Neural progenitor cell (in vitro differentiated cells): ENCODE results near the gene TPD52L1. TPM values are rescaled to one million over a fixed set of nuclear protein-coding genes. Genes with fewer than 3 reads are reported as not detected.

Experiments
- DNase-seq: peaks from one replicate; pipeline ENCODE4 v3.0.0-alpha.2; 2016; ENCODE audit warnings: low spot score
- H2AFZ ChIP-seq: fragments of 200-600 bp; sonication (generic); replicated peaks from 2 replicates; pipeline ENCODE4 v1.6.1; 2016; ENCODE audit warnings: antibody characterized with exemption
- H3F3A ChIP-seq: fragments of 200-600 bp; sonication (generic); 2 replicates; pipeline ENCODE4 v1.6.1; 2016; ENCODE audit warnings: antibody characterized with exemption, low read depth
- H3K27ac ChIP-seq: fragments of 200-600 bp; sonication (generic); 2 replicates; pipeline ENCODE4 v1.5.1; 2016; ENCODE audit warnings: mild to moderate bottlenecking
- H3K27me3 ChIP-seq: fragments of 200-600 bp; sonication (generic); 2 replicates; pipeline ENCODE4 v1.6.1; 2016; ENCODE audit warnings: mild to moderate bottlenecking, moderate library complexity
- H3K36me3 ChIP-seq: fragments of 200-600 bp; sonication (generic); 2 replicates; pipeline ENCODE4 v1.5.1; 2016
- H3K4me1 ChIP-seq: fragments of 200-600 bp; sonication (generic); 2 replicates; pipeline ENCODE4 v1.6.1; 2016; ENCODE audit warnings: mixed run types
- H3K4me2 ChIP-seq: fragments of 200-600 bp; sonication (generic); 2 replicates; pipeline ENCODE4 v1.6.1; 2016
- H3K4me3 ChIP-seq: fragments of 200-600 bp; sonication (generic); 2 replicates; pipeline ENCODE4 v1.5.1; 2016
- H3K79me2 ChIP-seq: fragments of 200-600 bp; sonication (generic); 2 replicates; pipeline ENCODE4 v1.6.1; 2016; ENCODE audit warnings: low read depth
- H3K9ac ChIP-seq: fragments of 200-600 bp; sonication (generic); 2 replicates; pipeline ENCODE4 v1.6.1; 2016
- H3K9me3 ChIP-seq: fragments of 200-600 bp; sonication (generic); 2 replicates; pipeline ENCODE4 v1.5.1; 2016; ENCODE audit warnings: low read depth
- H4K20me1 ChIP-seq: fragments of 200-600 bp; sonication (generic); 2 replicates; pipeline ENCODE4 v1.6.1; 2016; ENCODE audit warnings: low read depth
- H3K27ac Mint-ChIP-seq: 3 replicates; pipeline ENCODE4 v1.8.0; 2021; ENCODE audit warnings: mixed read lengths
- H3K27me3 Mint-ChIP-seq: 2 replicates; pipeline ENCODE4 v1.8.0; 2022; ENCODE audit warnings: low read depth, mild to moderate bottlenecking, inconsistent platforms, moderate library complexity, mixed read lengths; ENCODE audit not compliant: insufficient read depth
- H3K36me3 Mint-ChIP-seq: 3 replicates; pipeline ENCODE4 v1.8.0; 2021; ENCODE audit warnings: mixed read lengths
- H3K4me1 Mint-ChIP-seq: 3 replicates; pipeline ENCODE4 v1.8.0; 2021; ENCODE audit warnings: mixed read lengths
- H3K4me3 Mint-ChIP-seq: 3 replicates; pipeline ENCODE4 v1.8.0; 2021; ENCODE audit warnings: mild to moderate bottlenecking, moderate library complexity, mixed read lengths
- H3K9me3 Mint-ChIP-seq: 3 replicates; pipeline ENCODE4 v1.8.0; 2020; ENCODE audit warnings: mixed read lengths
- EZH2 ChIP-seq: fragments of 200-600 bp; sonication (generic); IDR thresholded peaks from 2 replicates; pipeline ENCODE4 v1.6.1; 2017; ENCODE audit warnings: antibody characterized with exemption, mild to moderate bottlenecking, moderate library complexity
- EZH2phosphoT487 ChIP-seq: fragments of 200-600 bp; sonication (generic); IDR thresholded peaks from 2 replicates; pipeline ENCODE4 v1.6.1; 2017; ENCODE audit warnings: antibody characterized with exemption
- total RNA-seq: library from RNA; depleted of rRNA; stranded (reverse); fragments of >200 nt; gene quantifications from 2 replicates; pipeline ENCODE4 v1.2.3, GENCODE V29; 2015; ENCODE audit warnings: low replicate concordance
- TF ChIP-seq, protein P1 (sequence below): fragments of 200-600 bp; sonication (generic); IDR thresholded peaks from 2 replicates; pipeline ENCODE4 v1.5.1; 2017; ENCODE audit warnings: antibody characterized with exemption, mild to moderate bottlenecking

TPD52L1 gene
- total RNA-seq, 1 donor from 2014 or later: 9.5 TPM

DNA sequence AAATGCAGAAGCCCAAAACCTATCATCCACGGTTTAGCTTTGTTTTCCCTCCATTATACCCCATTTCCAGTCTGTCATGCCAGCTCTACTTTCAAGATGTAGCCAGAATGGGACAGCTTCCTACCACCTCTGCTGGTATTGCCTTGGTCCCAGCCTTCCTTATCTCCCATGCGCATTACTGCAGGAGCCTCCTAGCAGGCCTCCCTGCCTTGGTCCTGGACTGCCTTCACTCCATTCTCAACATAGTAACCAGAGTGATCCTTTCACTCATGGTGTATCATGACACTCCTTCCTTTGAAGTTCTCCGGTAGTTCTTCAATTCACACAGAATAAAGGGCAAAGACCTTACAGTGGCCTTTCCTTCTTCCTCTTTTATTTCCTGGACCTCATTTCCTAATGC is 15.9 kb downstream of the TPD52L1 start:
- Histone ChIP-seq H3K9ac (no peak overlapping the region), H4K20me1 (no peaks in the 10 kb centered on the region), H3K27me3 (no peaks in the 10 kb centered on the region), H3F3A (no peaks in the 10 kb centered on the region), H2AFZ (no peak overlapping the region), H3K4me2 (no peak overlapping the region), H3K4me1 (peaks cover 3% of the 10 kb centered on the region), H3K79me2 (no peaks in the 10 kb centered on the region), H3K36me3 (no peaks in the 10 kb centered on the region), H3K27ac (no peak overlapping the region), H3K9me3 (no peaks in the 10 kb centered on the region), H3K4me3 (no peak overlapping the region)
- Mint-ChIP-seq H3K27me3 (no peaks in the 10 kb centered on the region), H3K4me3 (no peak overlapping the region), H3K9me3 (peaks cover 3% of the 10 kb centered on the region), H3K36me3 (no peaks in the 10 kb centered on the region), H3K4me1 (no peaks in the 10 kb centered on the region), H3K27ac (no peak overlapping the region)
- TF ChIP-seq EZH2phosphoT487 (no peak), EZH2 (no peak)
- TF ChIP-seq, protein P1, sequence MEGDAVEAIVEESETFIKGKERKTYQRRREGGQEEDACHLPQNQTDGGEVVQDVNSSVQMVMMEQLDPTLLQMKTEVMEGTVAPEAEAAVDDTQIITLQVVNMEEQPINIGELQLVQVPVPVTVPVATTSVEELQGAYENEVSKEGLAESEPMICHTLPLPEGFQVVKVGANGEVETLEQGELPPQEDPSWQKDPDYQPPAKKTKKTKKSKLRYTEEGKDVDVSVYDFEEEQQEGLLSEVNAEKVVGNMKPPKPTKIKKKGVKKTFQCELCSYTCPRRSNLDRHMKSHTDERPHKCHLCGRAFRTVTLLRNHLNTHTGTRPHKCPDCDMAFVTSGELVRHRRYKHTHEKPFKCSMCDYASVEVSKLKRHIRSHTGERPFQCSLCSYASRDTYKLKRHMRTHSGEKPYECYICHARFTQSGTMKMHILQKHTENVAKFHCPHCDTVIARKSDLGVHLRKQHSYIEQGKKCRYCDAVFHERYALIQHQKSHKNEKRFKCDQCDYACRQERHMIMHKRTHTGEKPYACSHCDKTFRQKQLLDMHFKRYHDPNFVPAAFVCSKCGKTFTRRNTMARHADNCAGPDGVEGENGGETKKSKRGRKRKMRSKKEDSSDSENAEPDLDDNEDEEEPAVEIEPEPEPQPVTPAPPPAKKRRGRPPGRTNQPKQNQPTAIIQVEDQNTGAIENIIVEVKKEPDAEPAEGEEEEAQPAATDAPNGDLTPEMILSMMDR: no peak
- DNase-seq: no peak

- Histone ChIP-seq H3K36me3 (no peaks in the 10 kb centered on the region), H3K27ac (no peak overlapping the region), H2AFZ (no peak overlapping the region), H3F3A (no peaks in the 10 kb centered on the region), H3K4me2 (no peak overlapping the region), H3K79me2 (no peaks in the 10 kb centered on the region), H3K4me3 (no peak overlapping the region), H3K9ac (no peak overlapping the region), H3K9me3 (no peaks in the 10 kb centered on the region), H3K27me3 (no peaks in the 10 kb centered on the region), H4K20me1 (no peaks in the 10 kb centered on the region), H3K4me1 (peaks cover 3% of the 10 kb centered on the region)
- no peaks in the 10 kb centered on the region for H3K36me3 Mint-ChIP-seq
- no peaks in the 10 kb centered on the region for H3K4me1 Mint-ChIP-seq
- no peak for DNase-seq
- H3K4me3 Mint-ChIP-seq: no peak overlapping the region
- H3K9me3 Mint-ChIP-seq: peaks cover 3% of the 10 kb centered on the region
- H3K27me3 Mint-ChIP-seq: no peaks in the 10 kb centered on the region
- TF ChIP-seq, protein P1: no peak
- TF ChIP-seq EZH2 (no peak), EZH2phosphoT487 (no peak)
- H3K27ac Mint-ChIP-seq: no peak overlapping the region
These were observed 16.8 kb downstream of the TPD52L1 start for GRCh38 chr6:125170376-125170775.

DNA sequence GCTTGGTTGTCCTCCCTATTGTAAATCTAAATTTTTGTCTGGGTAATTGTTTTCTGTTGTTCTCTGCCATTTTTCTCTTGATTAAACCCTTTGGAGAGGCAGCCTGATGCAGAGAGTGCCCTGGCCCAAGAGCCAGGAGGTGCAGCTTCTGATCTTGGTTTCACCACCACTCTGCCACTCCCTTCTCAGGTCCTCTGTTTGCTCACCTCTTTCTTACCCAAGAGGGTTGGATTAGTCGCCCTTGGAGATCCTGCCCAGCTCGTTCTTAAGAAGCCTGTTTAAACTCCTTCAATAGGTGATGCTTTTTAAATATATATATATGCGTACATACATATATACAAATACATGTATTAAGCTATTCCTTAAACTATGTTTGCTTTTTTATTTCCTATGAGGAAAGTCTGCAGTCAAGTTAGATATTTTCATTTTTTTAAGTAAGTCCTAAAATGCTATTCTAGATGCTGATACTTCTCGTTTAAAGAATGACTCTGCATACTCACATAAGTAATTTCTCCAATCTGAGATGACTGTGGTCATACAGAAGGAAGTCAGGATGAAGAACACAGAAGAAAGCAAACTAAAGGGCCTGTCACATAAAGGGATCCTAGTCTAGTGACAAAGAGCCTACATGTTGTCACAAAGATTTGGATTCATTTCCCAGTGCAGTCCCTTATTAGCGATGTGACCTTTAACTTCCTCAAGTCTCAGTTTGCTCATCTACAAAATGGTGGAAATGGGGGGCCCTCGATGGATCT is 19.9 kb downstream of the TPD52L1 start:
- H3K4me3 ChIP-seq: no peak overlapping the region
- peaks cover 3% of the 10 kb centered on the region for H3K4me1 ChIP-seq
- H3K9me3 Mint-ChIP-seq: peaks cover 3% of the 10 kb centered on the region
- no peak overlapping the region for H3K27ac Mint-ChIP-seq
- H3F3A ChIP-seq: no peaks in the 10 kb centered on the region
- H3K4me3 Mint-ChIP-seq: no peak overlapping the region
- H3K27me3 Mint-ChIP-seq: no peaks in the 10 kb centered on the region
- TF ChIP-seq EZH2 (no peak), EZH2phosphoT487 (no peak)
- TF ChIP-seq, protein P1: no peak
- DNase-seq: no peak
- no peak overlapping the region for H2AFZ ChIP-seq
- no peaks in the 10 kb centered on the region for H3K9me3 ChIP-seq
- no peak overlapping the region for H3K27ac ChIP-seq
- no peak overlapping the region for H3K4me2 ChIP-seq
- no peaks in the 10 kb centered on the region for H3K36me3 ChIP-seq
- H3K4me1 Mint-ChIP-seq: no peaks in the 10 kb centered on the region
- H3K79me2 ChIP-seq: no peaks in the 10 kb centered on the region
- no peak overlapping the region for H3K9ac ChIP-seq
- H3K27me3 ChIP-seq: no peaks in the 10 kb centered on the region
- no peaks in the 10 kb centered on the region for H4K20me1 ChIP-seq
- no peaks in the 10 kb centered on the region for H3K36me3 Mint-ChIP-seq
